Stimulated activated CD4-positive, alpha-beta T cell treated with anti-CD3 and anti-CD28 coated beads, Interleukin-1b, Interleukin-23, amount 100 ng/mL, for 24 hours (primary cell): ENCODE results near the gene RBFOX2.
"Not testable (repeated sequence)": the region's sequence is repeated elsewhere in the genome, so short reads cannot be mapped to it uniquely, and the experiment has no call there.

Source experiments
- DNase-seq, 4 experiments: peaks; one replicate each; pipeline ENCODE4 v3.0.0-alpha.2; 2020; ENCODE audit warnings: low read depth in 4 of 4, low spot score in 1 of 4

RBFOX2 gene

DNA sequence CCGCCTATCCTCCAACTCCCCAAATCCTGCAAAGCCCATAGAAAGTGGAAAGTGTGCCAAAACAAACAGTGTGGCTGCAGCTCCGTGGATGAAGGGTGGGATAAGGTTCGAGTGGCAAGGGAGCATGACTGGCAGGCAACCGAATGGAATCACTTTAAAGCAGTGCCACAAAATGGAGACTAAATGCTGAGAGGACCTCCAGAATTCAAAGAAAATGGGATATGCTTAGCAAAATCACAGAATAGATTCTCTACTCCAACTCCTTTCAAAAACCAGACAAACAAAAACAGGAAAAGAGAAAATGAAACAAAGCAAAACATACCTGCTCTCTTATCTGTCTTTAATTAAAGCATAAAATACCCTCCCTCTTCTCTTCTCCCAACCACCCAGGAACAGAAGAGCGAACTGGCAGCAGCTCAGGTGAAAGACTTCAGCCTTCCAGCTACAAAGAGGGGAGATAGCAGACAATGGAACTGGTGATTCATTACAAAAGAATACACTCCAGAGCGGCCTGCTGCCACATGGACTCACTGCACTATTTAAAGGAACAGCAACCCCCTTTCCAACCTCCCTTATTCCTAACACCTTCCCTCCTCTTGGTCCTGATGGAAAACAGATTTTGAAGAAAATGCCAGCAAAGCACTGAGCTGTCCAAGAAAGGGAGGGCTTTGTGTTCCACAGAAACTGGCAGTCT, 192.5 kb downstream of the RBFOX2 start:
- DNase-seq = no peak

DNA sequence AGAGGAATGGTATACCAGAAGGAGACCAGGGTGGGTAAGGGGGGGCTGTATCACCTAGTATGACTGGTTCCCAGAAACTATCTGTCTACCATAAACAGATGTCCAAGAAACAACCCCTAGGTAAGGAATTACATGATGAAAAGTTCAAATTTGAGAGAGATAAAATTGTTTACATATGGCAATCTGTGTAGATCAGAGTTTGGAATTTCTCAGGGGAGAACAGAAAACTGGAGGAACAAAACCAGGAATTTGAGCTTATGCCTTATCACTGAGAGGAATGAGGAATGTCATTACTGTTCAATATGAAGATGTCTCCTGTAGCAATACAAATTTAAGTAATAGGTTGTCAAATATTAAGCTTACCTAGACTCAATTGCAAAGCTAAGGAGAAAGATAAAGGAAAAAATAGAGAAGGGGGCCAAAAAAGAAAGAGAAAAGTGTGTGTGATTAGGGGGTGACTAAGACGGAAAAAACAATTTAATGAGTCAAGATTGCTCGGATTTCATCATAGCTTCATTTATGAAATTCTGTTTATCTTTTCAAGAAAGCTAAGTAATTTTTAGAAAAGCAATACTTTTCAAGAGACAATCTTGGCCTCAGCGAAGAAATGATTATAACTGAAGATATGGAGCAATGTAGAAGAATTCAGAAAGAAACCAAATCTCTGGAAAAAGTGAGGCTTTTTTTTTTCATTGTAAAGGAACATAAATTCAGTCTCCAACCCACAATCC, 193.2 kb downstream of the RBFOX2 start:
- DNase-seq = no peak

GRCh38 chr22:35834061-35834460, 194.6 kb downstream of the RBFOX2 start:
- DNase-seq = no peak

DNA sequence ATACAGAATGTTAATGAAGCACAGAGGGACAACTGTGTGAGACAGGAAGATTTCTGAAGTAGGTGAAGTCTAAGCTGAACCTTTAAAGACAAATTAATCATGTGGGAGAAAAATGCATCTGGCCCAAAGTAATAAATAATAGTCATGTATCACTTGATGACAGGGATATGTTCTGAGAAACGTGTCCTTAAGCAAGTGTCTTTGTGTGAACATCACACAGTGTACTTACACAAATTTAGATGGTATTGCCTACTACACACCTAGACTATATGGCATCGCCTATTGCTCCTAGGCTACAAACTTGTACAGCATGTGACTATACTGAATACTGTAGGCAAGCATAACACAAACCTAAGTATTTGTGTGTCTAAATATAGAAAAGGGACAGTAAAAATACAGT, 198.3 kb downstream of the RBFOX2 start:
- DNase-seq = no peak

DNA sequence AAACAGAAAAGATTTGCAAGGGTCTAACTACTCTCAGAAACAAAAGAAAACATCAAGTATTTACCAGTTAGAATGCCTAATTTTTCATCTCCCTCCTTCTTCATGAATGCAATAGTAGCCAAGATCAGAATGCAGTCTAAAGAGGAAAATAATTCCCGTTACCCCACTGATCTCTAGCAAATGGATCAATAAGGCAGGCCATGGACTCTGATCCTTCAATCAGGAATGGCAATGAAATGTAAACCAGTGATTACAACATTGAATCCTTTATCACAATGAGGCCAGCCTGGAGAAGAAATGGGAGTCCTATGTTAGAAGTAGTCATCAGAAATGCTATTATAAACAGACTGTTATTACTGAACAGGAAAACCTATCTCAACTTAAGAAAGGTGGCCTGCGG, 204.4 kb downstream of the RBFOX2 start:
- no peak for DNase-seq

DNA sequence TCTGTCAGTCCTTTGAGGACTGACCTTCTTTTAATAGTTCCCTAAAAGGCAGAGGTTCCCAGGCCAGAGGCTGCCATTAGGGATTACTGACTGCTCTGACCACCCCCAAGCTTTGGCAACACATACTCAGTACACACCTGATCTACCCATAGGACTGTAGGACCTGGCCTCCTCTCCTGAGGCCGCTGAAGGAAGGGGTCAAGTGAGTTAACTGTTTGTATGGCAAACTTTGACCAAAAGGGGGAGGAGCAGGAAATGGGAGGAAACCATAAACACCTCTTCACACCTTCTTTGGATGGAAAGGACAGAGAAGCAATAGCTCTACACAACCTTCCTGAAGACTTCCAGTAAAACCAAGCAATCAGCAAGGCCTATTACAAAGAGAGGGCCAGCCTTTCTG, 207.0 kb downstream of the RBFOX2 start:
- no peak for DNase-seq

DNA sequence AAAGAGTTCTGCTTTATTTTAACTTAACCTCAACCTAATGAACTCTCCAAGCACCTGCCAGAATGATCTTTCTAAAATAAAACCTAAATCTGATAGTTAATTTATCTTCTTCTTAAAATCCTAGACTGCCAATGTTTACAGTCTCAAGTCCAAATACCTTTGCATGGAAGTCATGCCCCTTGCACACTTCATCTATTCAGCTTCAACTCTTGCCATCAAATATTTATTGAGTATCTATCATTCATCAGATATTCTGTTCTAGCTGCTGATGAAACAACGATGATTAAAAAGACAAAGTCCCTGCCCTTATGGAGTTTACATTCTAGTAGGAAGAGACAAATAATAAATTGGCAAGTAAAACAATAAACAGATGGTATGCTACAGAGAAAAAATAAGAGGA, 209.2 kb downstream of the RBFOX2 start:
- no peak for DNase-seq

DNA sequence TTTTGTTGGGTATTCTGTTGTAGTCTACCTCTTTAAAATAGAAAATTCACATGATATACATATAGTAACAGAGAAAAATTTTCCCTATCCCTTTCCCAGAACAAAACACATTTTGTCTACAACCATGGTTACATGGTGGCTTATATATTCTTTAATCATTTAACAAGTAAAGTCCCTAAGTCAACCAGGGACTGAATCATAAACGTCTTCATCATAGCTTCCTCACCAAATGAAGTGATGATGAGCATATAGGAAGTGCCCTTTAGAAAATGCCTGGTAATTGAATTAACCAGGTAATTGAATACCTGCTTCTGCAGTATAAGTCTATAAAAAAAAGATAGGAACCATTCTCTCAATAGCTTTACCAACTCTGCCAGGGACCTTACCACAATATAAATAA, 209.7 kb downstream of the RBFOX2 start:
- no peak for DNase-seq

GRCh38 chr22:35812600-35812999, 216.0 kb downstream of the RBFOX2 start:
- DNase-seq = no peak

DNA sequence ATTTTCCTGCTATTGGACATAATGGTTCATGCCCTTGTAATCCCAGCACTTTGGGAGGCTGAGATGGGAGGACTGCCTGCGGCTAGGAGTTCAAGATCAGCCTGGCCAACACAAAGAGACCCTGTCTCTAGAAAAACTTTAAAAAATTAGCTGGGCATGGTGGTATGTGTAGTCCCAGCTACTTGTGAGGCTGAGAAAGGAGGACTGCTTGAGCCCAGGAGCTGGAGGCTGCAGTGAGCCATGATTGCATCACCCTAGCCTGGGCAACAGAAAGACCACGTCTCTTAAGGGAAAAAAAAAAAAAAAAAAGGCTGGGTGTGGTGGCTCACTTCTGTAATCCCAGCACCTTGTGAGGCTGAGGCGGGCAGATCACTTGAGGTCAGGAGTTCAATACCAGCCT, 217.0 kb downstream of the RBFOX2 start:
- DNase-seq = no peak

- DNase-seq = no peak
Observed at GRCh38 chr22:35809816-35810215, 218.8 kb downstream of the RBFOX2 start.

- DNase-seq = no peak
Observed at GRCh38 chr22:35808377-35808776, 220.2 kb downstream of the RBFOX2 start.

GRCh38 chr22:35806668-35807067, 222.0 kb downstream of the RBFOX2 start:
- not testable (repeated sequence) for DNase-seq

- DNase-seq = no peak
Observed at GRCh38 chr22:35805466-35805865, 223.2 kb downstream of the RBFOX2 start.

- DNase-seq = no peak
Observed at GRCh38 chr22:35804421-35804820, 224.2 kb downstream of the RBFOX2 start.

- no peak for DNase-seq
Observed at GRCh38 chr22:35802885-35803284, 225.7 kb downstream of the RBFOX2 start.

DNA sequence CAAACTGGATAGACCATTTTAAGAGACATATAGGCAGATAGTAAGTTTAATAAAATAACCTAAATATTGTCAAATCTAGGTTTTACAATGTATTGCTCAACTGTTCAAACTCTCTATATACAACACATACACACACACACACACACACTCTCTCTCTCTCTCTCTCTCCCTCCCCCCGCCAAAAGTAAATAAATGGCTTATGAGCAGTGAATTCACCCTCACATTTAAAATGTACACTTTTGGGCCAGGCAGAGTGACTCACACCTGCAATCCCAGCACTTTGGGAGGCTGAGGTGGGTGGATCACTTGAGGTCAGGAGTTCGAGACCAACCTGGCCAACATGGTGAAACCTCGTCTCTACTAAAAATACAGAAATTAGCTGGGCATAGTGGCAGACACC, 227.3 kb downstream of the RBFOX2 start:
- DNase-seq = not testable (repeated sequence)

DNA sequence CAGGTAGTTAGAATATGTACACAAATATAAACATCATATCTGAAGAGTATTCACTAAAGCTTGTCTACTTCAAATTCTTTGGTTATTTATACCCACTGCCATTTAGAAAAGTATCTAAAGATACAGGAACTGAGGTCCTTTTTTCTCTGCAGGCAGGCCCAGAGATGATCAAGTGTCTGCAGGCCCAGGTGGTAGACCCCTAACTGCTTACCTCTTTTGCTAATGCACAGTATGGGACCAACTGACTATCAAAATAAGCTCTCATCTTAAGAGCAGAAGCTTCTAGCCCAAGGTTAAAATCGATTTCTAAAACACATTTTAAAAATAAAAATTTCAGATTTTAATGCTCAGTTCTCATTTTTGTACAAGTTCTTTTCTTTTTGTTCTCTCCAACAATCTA, 229.5 kb downstream of the RBFOX2 start:
- DNase-seq = no peak

DNA sequence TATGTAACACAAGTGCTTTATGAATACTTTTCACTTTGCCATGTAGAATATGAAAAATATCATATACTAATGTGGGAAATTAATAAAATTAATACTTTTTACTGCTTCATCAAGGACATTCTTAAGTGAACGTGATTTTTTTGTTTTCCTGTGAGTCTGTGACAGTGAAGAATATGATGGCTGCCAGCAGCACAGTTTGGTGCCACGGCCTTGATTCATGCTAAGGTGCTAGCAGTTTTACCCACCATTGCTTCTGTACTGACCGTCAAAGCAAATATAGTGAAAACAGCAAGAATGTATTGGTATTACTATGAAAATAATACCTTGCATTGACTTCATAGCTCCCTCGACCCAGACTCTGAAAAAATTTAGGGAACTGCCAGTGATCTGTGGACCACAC, 231.2 kb downstream of the RBFOX2 start:
- no peak for DNase-seq

- no peak for DNase-seq
Observed at GRCh38 chr22:35795476-35795875, 233.1 kb downstream of the RBFOX2 start.

DNA sequence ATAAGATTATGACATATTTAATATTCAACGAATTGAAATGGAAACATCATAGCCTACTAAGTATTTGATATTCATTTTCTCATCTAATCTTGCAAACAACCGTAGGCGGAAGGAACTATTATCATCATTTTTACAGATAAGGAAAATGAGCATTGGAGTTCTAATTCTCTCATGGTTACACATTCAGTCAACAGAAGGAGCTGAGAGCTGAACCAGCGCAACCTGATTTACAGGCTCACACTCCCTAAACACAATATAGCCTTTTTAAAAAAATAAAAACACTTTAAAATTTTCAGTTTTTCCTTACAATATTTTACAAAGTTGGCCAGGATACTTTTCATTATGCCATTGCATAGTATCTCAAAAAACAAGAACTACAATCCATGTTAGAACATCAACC, 236.1 kb downstream of the RBFOX2 start:
- DNase-seq = no peak

GRCh38 chr22:35791788-35792187, 236.8 kb downstream of the RBFOX2 start:
- DNase-seq = not testable (repeated sequence)
